TTC549 (cell line): ENCODE results near the gene ILKAP.

Source experiments
- FAIRE-seq: peaks from 2 replicates; lab custom pipeline; 2012; peaks lifted over from hg19 to GRCh38; lab: Jason Lieb, UNC

ILKAP gene, protein sequence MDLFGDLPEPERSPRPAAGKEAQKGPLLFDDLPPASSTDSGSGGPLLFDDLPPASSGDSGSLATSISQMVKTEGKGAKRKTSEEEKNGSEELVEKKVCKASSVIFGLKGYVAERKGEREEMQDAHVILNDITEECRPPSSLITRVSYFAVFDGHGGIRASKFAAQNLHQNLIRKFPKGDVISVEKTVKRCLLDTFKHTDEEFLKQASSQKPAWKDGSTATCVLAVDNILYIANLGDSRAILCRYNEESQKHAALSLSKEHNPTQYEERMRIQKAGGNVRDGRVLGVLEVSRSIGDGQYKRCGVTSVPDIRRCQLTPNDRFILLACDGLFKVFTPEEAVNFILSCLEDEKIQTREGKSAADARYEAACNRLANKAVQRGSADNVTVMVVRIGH

GRCh38 chr2:238203094-238203972, at the start of gene ILKAP:
TSS of gene ILKAP (minus strand) at chr2:238203695. CDS start at chr2:238203553, 142 bp downstream.
- FAIRE-seq = no peak

- no peak for FAIRE-seq
These were observed 49.5 kb upstream of the ILKAP start for GRCh38 chr2:238252766-238253630.

DNA sequence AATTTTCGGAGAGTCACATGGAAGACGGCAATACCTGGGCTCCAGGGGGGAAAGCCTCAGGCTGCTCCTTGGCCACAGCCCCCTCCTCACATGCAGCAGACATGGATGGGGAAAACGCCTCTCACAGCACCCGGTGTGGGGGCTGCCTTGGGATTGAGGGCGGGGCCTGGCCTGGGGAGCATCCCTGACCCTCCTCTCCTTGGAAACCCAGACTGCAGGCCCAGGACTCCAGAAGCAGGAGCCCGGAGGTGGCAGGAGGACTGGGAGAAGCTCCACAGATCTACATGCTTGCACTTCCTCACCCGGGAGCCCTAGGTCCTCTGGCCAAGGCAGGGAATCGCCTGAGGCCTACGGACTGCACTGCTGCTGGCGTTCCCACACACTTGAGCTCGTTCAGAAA, 48.5 kb upstream of the ILKAP start:
- FAIRE-seq = no peak

GRCh38 chr2:238251331-238251730, 47.8 kb upstream of the ILKAP start:
- FAIRE-seq = no peak

DNA sequence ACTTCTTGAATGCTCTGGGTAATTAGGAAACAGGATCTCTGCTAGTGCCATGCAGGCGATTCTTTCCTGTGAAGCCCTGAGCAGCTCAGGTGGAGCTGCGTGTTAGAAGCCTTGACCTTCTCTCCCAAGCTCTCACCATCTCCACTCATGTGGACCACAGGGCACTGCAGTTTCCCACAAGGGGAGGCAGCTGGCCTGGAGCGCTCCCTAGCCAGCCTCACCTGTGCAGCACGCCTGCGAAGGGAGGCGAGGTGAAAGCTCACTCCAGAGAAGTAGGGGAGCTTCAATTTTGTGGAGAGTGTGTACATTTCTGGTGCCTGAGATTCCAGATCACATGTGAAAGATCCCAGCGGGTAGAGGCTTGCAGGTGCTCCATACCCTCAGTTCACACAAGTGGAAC, 47.4 kb upstream of the ILKAP start:
- FAIRE-seq = no peak

DNA sequence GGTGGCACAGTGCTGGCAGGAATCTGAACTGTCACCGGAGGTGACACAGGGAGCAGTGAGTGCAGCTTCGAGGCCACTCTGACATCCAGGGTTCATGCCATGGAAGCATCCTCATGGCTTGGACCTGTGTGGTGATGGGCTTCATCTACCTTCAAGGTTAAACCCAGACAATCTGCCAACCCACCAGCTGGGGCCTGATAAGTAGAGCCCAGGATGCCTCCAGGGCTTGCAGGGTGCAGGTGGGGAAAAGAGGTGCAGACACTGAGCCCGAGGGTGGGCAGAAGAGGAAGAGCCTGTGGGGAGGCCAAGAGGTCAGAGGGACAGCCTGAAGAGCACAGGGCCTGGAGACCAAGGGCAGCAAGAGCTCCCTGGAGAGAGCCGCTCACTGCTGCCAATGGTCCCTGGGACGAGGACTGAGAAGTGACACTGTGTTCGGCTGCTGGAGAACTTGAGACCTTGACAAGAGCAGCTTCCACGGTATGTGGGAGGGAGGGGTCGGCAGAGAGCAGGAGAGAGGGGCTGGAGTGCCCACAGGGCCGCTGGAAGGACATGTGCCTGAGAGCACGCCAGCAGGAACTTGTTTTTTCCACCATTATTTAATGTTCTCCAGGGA, 44.5 kb upstream of the ILKAP start:
- no peak for FAIRE-seq

DNA sequence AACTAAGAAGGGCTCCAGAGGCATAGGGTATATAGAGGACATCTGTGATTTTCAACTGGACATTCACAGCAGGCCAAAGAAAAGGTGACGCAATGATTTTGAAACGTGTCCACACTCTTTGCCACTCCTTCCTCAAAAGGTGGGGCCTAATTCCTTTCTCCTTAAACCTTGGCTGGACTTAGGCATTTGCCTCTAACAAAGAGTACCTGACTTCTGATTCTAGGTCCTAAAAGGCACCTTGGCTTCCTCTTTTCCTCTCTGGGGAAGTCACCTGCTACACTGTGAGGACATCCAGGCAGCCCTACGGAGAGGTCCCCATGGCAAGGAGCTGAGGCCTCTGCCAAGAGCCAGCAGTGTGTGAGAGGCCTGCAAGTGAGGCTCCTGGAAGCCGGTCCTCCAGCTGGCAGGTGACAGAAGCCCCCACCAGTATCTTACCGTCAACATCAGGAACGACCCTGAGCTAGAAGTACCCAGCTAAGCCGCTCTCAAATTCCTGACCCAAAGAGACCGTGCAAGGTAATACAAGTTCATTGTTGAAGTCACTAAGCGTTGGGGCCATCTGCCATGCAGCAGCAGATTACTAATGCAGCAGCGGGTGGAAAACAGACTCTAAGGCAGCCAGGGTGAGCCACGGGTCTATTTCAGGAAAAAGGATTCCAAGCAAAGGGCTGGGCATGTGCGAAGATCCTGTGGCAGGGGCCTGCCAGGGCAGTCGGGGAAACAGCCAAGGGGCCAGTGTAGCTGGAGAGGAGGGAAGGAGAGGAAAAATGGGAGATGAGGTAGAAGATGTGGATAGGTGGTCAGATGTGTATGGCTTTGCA, 43.7 kb upstream of the ILKAP start:
- FAIRE-seq = no peak

GRCh38 chr2:238244151-238244550, 40.7 kb upstream of the ILKAP start:
- no peak for FAIRE-seq

DNA sequence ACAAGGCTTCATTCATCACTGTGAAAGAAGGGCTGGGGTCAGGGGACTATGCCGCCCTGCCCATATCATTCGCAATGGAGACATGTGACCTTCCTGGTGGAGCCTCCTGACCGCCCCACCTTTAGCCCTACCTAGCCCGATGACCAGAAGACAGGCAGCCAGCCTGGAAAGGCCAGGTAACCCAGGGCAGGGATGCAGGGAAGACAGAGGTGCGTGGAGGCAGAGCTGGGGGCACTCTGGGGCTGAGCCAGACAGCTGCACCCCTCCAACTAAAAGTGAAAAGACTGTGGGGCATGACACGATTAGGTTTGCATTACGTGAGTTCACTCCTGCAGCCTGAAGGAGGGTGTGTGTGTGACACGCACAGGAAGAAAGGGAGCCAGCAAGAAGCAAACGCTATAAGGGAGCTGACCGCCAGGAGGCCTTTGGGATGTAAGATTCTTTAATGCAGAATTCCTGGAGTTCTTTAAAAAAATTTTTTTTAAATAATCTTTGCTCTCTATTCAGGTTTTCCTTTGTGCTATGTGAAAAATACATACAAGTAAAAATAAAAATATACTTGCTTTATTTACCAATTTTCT, 40.1 kb upstream of the ILKAP start:
- no peak for FAIRE-seq

GRCh38 chr2:238242731-238243495, 39.4 kb upstream of the ILKAP start:
- FAIRE-seq = no peak

- FAIRE-seq = no peak
These were observed 38.5 kb upstream of the ILKAP start for GRCh38 chr2:238241970-238242369.

DNA sequence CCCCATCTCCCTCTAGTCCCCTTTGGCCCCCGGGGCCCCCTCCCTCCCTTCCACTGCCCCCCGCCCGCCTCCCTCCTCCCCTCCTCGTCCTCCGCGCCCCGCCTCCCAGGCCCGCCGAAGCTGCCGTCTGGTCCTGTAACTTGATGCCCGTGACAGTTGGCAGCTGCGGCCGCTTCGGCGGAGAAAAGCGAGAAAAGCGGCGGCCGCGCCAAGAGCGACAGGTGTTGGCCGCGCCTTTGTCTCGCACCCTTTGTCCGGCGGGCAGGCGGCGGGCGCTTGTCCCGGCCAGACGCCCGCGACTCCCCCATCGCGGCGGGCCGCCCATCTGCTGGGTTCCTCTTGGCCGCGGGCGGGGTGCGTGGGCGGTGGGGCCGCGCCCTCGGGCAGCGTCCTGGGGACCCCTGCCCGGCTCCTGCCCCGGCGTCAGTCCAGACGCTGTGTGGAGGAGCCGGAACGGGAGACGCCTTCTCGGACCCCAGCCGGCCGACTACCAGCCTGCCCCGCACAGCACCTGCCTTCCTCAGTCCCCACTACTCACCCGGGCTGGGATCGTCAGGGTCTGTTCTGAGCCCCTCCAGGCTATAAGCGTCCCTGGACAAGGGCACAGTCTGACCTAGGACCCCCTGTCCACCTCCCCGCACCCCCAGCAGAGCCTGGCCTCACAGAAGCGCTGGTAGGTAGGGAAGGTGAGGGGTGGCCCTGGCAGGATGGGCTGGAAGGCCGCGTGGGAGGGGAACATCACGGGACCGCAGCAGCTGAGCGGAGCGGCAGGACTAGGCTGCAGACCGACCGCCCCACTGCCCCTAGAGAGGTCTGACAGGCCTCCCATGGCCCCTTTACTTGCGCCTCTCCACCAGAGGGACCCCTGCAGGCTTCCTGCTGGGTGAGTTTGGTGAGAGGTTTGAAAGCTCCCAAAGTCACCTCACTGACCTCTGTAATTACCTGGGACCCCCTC, 37.5 kb upstream of the ILKAP start:
- FAIRE-seq = no peak

DNA sequence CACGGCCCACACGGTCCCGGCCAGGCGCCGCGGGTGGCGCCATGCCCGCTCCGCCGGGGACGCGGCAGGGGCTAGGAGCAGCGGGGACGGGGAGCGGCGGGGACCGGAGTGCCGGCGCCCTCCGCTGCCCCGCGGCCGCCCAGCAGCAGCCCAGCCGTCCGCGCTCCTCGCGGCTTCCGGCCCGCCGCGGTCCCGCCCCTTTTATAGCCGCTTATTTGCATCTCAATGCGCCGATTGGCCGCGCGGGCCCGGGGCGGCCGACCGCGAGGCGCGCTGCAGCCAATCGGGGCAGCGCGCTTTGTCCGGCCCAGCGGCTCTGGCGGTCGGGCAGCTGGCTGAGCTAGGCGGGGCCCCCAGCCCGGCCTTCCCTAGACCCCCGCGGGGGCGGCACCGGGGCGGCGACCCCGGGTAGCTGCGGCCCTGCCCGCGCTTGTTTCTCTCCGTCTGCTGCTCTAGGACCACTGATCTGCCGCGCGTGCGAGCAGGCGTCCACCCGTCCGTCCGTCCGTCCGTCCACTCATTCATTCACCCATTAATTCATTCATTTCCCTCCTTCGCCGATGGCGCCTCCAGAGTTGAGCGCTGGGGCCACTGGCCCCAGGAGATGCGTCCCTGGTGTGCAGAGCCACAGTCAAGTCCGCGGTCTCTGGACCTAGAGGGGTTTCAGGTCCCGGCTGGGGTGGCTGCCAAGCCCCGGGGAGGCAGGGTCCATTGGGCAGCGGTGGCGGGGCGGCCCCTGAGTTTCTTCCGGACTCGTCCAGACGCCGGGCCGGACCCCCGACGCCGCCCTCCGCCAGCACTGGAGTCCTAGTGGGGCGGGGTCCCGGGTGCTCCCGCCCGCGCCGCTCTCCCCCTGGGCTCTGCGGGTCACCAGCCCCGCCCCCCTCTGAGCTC, 36.6 kb upstream of the ILKAP start, which contains the start of gene HES6:
TSS of gene HES6 (minus strand) at position 176 of the 894 bp plus-strand sequence. CDS start at position 43, 133 bp downstream.
- no peak for FAIRE-seq

GRCh38 chr2:238239543-238239862, 36.0 kb upstream of the ILKAP start:
- no peak for FAIRE-seq

DNA sequence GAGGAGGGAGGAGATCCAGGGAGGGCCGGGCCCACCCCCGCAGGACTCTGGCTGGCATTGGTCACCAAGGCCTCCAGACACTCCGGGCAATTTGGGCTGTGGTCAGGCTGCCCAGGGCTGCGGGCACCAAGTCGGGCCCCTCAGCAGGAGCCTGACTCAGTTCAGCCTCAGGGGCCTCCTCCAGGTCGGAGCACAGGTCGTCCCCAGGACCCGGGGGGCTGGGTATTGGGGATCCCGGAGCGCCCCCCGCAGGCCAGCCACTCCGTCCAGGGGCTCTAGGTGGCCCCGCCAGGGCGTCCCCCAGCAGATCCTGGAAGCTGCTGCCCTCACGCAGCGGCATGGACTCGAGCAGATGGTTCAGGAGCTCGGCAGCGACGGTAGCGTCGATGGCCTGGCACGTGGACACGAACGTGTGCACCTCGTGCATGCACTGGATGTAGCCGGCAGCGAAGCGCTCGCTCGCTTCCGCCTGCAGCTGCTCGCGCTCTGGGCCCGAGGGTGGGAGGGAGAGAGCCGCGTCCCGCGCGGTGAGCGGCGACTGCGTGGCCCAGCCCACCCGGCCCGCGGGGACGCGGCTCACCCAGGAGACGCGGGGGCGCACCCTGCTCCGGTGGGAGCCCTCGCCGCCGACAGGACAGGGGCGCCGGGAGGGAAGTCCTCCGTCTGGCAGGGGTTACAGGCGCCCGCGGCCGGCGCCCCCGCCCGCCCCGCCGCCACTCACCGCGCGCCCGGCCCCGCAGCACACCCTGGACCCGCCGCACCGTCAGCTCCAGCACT, 35.5 kb upstream of the ILKAP start:
- no peak for FAIRE-seq

DNA sequence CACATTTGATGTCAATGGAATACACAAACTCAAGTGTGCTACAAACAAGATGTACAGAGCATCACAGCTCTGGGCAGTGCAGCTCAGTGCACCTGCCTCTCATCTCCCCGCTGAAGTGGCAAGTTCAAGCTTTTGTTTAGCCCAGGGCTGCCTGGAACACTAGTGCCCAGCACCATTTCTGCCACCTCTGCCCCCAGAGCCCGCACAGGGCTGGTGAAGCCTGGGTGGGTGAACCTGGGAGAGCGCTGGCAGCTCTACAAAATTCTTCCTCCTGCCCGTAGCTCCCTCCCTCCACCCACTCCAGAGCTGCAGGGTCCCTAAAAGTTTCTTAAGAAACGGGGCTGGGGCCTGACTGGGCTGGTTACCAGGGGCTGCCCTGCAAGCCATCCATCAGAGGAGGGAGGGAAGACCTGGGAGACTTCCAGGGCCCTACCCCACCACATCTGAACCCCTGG, 34.8 kb upstream of the ILKAP start:
- no peak for FAIRE-seq
